PC-3 (cell line): ENCODE measurements around the gene MARCKS. TPM values are rescaled to one million over a fixed set of nuclear protein-coding genes. Genes with fewer than 3 reads are reported as not detected.

Experiments
- ATAC-seq: fragments of 200-7000 bp; cut with Tn5 transposase; 2 replicates; pipeline ENCODE4 v1.9.1; 2020; ENCODE audit warnings: mild to moderate bottlenecking, moderate library complexity
- BruUV-seq: library from RNA; stranded (reverse); fragments of 400-500 nt; replicated peaks from 2 replicates; lab custom pipeline; 2021; lab: Mats Ljungman, UMichigan
- CTCF ChIA-PET: fragments of 300-600 bp; sonication (Branson Sonifier 250); formaldehyde crosslinking; loops from one replicate; lab custom pipeline; 2022; ENCODE audit warnings: antibody characterized with exemption; lab: Charles Lee
- POLR2A ChIA-PET: fragments of 300-600 bp; sonication (Branson Sonifier 250); formaldehyde crosslinking; loops from one replicate; lab custom pipeline; 2022; ENCODE audit warnings: antibody characterized with exemption; ENCODE audit not compliant: unreplicated experiment; lab: Charles Lee
- DNase-seq: peaks from one replicate; pipeline ENCODE4 v3.0.0-alpha.2; 2015
- H2AFZ ChIP-seq: fragments of 300-600 bp; sonication (generic); 2 replicates; pipeline ENCODE4 v1.6.0; 2016; ENCODE audit warnings: antibody characterized with exemption, low read length
- H3F3A ChIP-seq: fragments of 300-600 bp; sonication (generic); one replicate; pipeline ENCODE4 v1.6.0; 2017; ENCODE audit warnings: antibody characterized with exemption, low read length, control low read depth, mild to moderate bottlenecking; ENCODE audit not compliant: unreplicated experiment
- H3K27ac ChIP-seq: fragments of 300-600 bp; sonication (generic); 2 replicates; pipeline ENCODE4 v1.5.1; 2016; ENCODE audit warnings: mild to moderate bottlenecking, low read length
- H3K27me3 ChIP-seq: fragments of 300-600 bp; sonication (generic); 2 replicates; pipeline ENCODE4 v1.6.1; 2016; ENCODE audit warnings: low read length, mixed read lengths
- H3K36me3 ChIP-seq: fragments of 300-600 bp; sonication (generic); 2 replicates; pipeline ENCODE4 v1.6.1; 2016; ENCODE audit warnings: low read depth, mixed run types, low read length, mixed read lengths
- H3K4me1 ChIP-seq: fragments of 300-600 bp; sonication (generic); 2 replicates; pipeline ENCODE4 v1.5.1; 2016; ENCODE audit warnings: low read length; ENCODE audit not compliant: insufficient read depth
- H3K4me2 ChIP-seq: fragments of 300-600 bp; sonication (generic); 2 replicates; pipeline ENCODE4 v1.6.0; 2016; ENCODE audit warnings: low read length
- H3K4me3 ChIP-seq: fragments of 300-600 bp; sonication (generic); 2 replicates; pipeline ENCODE4 v1.5.1; 2016; ENCODE audit warnings: mild to moderate bottlenecking, low read length, mixed read lengths
- H3K79me2 ChIP-seq: fragments of 300-600 bp; sonication (generic); 2 replicates; pipeline ENCODE4 v1.6.1; 2017; ENCODE audit warnings: low read length, mixed read lengths
- H3K9ac ChIP-seq: fragments of 300-600 bp; sonication (generic); 2 replicates; pipeline ENCODE4 v1.6.0; 2016; ENCODE audit warnings: mild to moderate bottlenecking, low read length
- H3K9me2 ChIP-seq: fragments of 300-600 bp; sonication (generic); replicated peaks from 2 replicates; pipeline ENCODE4 v1.6.1; 2016; ENCODE audit warnings: mixed run types, low read length, mixed read lengths
- H3K9me3 ChIP-seq: fragments of 300-600 bp; sonication (generic); 2 replicates; pipeline ENCODE4 v1.6.1; 2016; ENCODE audit warnings: low read length, mixed read lengths
- H4K20me1 ChIP-seq: fragments of 300-600 bp; sonication (generic); 2 replicates; pipeline ENCODE4 v1.6.1; 2016; ENCODE audit warnings: low read length, mixed read lengths
- EZH2 ChIP-seq: fragments of 300-600 bp; sonication (generic); IDR thresholded peaks from one replicate; pipeline ENCODE4 v1.6.1; 2017; ENCODE audit warnings: antibody characterized with exemption, mild to moderate bottlenecking, low read length; ENCODE audit not compliant: unreplicated experiment
- EZH2phosphoT487 ChIP-seq: fragments of 300-600 bp; sonication (generic); IDR thresholded peaks from 2 replicates; pipeline ENCODE4 v1.6.1; 2018; ENCODE audit warnings: mild to moderate bottlenecking, antibody characterized with exemption, low read length, borderline replicate concordance
- intact Hi-C: fragments of 100-400 bp; cut with micrococcal nuclease; formaldehyde crosslinking; loops from 2 replicates; pipeline ENCODE4 v1.9.0; 2023
- total RNA-seq: library from RNA; depleted of rRNA; stranded (reverse); fragments of >200 nt; gene quantifications from 2 replicates; pipeline ENCODE4 v1.2.3, GENCODE V29; 2014
- TF ChIP-seq, protein P1 (sequence below): fragments of 300-600 bp; sonication (generic); conservative IDR thresholded peaks from 2 replicates; pipeline ENCODE4 v1.5.1; 2017; ENCODE audit warnings: antibody characterized with exemption, low read depth, mild to moderate bottlenecking, low read length

The MARCKS gene
- total RNA-seq, 1 experiment from 2014 or later = 51.5 TPM

DNA sequence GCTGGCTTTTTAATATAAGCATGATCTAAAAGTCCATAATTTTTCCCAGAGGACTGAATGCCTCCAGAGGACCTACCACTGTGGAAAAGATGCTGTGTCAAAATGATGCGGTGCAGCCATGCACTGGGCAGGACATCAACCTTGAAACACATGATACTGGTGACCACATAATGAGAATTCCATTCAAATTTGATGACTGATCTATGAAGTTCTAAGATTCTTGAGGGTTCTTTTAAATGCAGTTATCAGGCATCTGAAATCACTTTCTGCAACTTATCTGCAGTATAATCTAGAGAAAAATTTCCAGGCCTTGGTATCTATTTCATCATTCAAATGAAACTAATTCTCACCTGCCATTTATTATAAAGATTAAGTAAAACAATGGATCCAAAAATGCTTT lies 15.0 kb upstream of the MARCKS start:
- no peak overlapping the region for H3K27ac ChIP-seq
- no peaks in the 10 kb centered on the region for H3K36me3 ChIP-seq
- H3K9me2 ChIP-seq = no peaks in the 10 kb centered on the region
- POLR2A ChIA-PET = no interaction called here
- no peak overlapping the region for H3K4me3 ChIP-seq
- no peaks in the 10 kb centered on the region for H3F3A ChIP-seq
- no peak for DNase-seq
- no peak for ATAC-seq
- no TSS peak for BruUV-seq
- no peaks in the 10 kb centered on the region for H3K79me2 ChIP-seq
- H3K4me1 ChIP-seq = no peaks in the 10 kb centered on the region
- TF ChIP-seq EZH2 (no peak), EZH2phosphoT487 (no peak)
- TF ChIP-seq, protein P1, sequence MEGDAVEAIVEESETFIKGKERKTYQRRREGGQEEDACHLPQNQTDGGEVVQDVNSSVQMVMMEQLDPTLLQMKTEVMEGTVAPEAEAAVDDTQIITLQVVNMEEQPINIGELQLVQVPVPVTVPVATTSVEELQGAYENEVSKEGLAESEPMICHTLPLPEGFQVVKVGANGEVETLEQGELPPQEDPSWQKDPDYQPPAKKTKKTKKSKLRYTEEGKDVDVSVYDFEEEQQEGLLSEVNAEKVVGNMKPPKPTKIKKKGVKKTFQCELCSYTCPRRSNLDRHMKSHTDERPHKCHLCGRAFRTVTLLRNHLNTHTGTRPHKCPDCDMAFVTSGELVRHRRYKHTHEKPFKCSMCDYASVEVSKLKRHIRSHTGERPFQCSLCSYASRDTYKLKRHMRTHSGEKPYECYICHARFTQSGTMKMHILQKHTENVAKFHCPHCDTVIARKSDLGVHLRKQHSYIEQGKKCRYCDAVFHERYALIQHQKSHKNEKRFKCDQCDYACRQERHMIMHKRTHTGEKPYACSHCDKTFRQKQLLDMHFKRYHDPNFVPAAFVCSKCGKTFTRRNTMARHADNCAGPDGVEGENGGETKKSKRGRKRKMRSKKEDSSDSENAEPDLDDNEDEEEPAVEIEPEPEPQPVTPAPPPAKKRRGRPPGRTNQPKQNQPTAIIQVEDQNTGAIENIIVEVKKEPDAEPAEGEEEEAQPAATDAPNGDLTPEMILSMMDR = no peak
- H3K9me3 ChIP-seq = no peaks in the 10 kb centered on the region
- H3K9ac ChIP-seq = no peak overlapping the region
- no peaks in the 10 kb centered on the region for H3K27me3 ChIP-seq
- CTCF ChIA-PET = no interaction called here
- no peak overlapping the region for H3K4me2 ChIP-seq
- H2AFZ ChIP-seq = no peak overlapping the region
- no peaks in the 10 kb centered on the region for H4K20me1 ChIP-seq
- intact Hi-C loops = no loop called here

DNA sequence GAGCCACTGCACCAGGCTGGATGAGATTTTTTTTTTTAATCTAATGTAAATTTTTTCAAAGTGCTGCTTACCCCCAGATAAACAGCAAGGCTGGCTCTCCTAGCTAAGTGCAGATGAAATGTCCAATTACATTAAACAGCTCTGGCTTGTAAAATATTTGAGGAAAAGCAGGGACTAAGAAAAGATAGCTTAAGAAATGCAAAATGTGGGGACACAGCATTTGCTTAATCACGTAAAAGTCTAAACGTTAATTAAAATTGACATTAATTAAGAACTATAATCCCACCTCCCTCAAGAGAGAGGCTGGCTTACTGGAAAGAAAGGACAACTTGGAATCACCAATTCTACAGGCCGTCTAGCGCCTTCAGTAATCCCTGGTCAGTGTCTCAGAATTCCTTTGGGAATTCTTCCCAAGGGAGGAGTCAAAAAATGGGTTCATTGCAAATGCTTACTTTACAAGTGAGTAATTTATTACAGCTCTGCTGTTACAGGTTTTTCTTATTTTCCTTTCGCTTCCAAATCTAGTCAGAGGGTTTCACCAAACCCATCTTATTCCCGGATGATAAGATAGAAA lies 13.6 kb upstream of the MARCKS start:
- no peaks in the 10 kb centered on the region for H3K27me3 ChIP-seq
- H3K4me2 ChIP-seq = no peak overlapping the region

DNA sequence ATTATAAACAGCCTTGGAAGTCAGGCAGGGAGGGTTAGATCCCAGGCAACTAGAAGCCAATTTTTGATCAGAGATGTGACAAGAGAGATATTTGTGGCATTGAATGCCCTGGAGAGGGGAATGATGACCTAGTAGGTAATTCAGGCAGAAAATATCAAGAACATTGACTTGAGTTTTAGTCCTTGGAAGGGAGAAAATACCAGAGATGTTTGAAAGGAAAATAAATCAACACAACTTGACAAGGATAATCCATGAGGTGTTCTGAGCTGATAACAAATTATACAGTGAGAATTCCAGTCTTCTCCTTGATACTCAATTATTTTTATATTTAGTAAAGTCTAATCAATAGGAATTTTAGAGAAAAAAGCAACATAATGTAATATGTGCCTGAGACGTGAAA lies 10.6 kb upstream of the MARCKS start:
- H3K4me1 ChIP-seq = no peaks in the 10 kb centered on the region
- no peak overlapping the region for H3K4me2 ChIP-seq
- H3K36me3 ChIP-seq = no peaks in the 10 kb centered on the region
- H3K9me2 ChIP-seq = no peaks in the 10 kb centered on the region
- BruUV-seq = no TSS peak
- H3K27ac ChIP-seq = no peak overlapping the region
- no peaks in the 10 kb centered on the region for H3F3A ChIP-seq
- H4K20me1 ChIP-seq = no peaks in the 10 kb centered on the region
- TF ChIP-seq EZH2 = no peak
- TF ChIP-seq, protein P1 = no peak
- TF ChIP-seq EZH2phosphoT487 = no peak
- no peak overlapping the region for H3K9ac ChIP-seq
- no peak overlapping the region for H3K4me3 ChIP-seq
- H3K27me3 ChIP-seq = no peaks in the 10 kb centered on the region
- ATAC-seq (no peak), DNase-seq (no peak)
- H3K79me2 ChIP-seq = no peaks in the 10 kb centered on the region
- POLR2A ChIA-PET = no interaction called here
- H3K9me3 ChIP-seq = no peaks in the 10 kb centered on the region
- CTCF ChIA-PET = no interaction called here
- intact Hi-C loops = no loop called here
- H2AFZ ChIP-seq = no peak overlapping the region

More for the DNA sequence above, 13.6 kb upstream of the MARCKS start:
- POLR2A ChIA-PET = no interaction called here
- ATAC-seq = no peak
- Histone ChIP-seq H2AFZ (no peak overlapping the region), H3K4me3 (no peak overlapping the region), H3K27ac (no peak overlapping the region), H3F3A (no peaks in the 10 kb centered on the region), H3K79me2 (no peaks in the 10 kb centered on the region), H3K4me1 (no peaks in the 10 kb centered on the region), H3K9me3 (no peaks in the 10 kb centered on the region), H3K9ac (no peak overlapping the region), H3K36me3 (no peaks in the 10 kb centered on the region), H3K9me2 (no peaks in the 10 kb centered on the region), H4K20me1 (no peaks in the 10 kb centered on the region)
- CTCF ChIA-PET = interaction anchor here (0.5 kb wide), 1 partner anchor 11 kb away, joined by 6 read pairs; no protein-coding TSS in a partner anchor
- TF ChIP-seq, protein P1 = no peak
- TF ChIP-seq EZH2phosphoT487 (no peak), EZH2 (no peak)
- no TSS peak for BruUV-seq
- no peak for DNase-seq
- intact Hi-C loops = no loop called here
